Endometrial microvascular endothelial cells (primary cell): ENCODE results near the gene ALG12. TPM values are rescaled to one million over a fixed set of nuclear protein-coding genes. Genes with fewer than 3 reads are reported as not detected.

Source experiments
- in situ Hi-C: cut with HindIII; loops from 2 replicates; pipeline ENCODE4 v1.10.0; 2017; ENCODE audit warnings: low sequenced_read_pairs, low pct_unique_long_range_greater_than_20kb; ENCODE audit errors: inconsistent ontology term
- total RNA-seq: library from RNA; depleted of rRNA; stranded (reverse); fragments of >200 nt; gene quantifications from one replicate; pipeline ENCODE4 v1.2.3, GENCODE V29; 2015; ENCODE audit errors: inconsistent ontology term

Gene ALG12
- total RNA-seq, 1 donor from 2014 or later = 20.1 TPM

DNA sequence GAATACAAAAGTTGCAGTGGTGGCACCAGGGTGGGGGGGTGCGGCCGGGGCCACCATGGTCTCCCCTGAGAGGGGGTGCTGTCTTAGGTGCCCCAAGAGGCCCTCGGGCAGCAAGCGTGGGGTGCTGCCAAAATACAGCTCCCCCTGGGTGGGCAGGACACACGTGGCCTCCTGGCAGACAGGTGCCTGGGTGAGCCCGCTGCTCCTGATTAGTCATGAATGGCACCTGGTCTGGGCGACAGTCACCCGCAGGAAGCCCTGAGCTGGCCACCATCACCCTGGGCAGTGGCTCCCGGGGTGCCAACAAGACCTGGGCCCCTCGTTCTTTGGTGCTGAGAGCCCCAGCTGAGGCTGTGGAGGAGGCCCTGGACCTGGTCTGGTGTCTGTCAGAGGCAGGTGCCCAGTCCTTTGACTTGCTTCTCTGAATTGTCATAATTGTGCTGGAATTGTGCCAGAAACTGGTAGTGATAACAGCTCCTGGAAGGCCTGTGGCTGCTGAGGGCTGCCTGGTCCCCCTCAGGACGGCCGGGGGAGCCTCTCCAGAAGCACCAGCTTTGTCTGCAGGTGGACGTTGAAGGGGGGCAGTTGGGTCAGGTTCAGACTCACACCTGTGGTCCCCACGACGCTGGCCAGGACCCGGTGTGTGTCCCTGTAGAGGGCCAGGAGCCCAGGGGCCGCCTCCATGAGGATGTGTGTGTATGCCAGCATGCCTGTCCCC is 14.8 kb downstream of the ALG12 start:
- in situ Hi-C loops = loop anchor here (25.0 kb wide), 1 partner anchor 116 kb away; no protein-coding TSS in a partner anchor

DNA sequence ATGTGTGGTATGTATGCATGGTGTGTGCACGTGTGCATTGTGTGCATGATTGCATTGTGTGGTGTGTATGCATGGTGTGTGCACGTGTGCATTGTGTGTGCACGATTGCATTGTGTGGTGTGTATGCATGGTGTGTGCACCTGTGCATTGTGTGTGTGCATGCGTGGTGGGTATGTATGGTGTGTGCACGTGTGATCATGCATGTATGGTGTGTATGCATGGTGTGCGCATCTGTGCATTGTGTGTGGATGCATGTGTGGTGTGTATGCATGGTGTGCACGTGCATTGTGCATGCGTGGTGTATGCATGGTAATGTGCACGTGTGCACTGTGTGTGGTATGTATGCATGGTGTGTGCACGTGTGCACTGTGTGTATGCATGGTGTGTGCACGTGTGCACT is 16.8 kb downstream of the ALG12 start:
- in situ Hi-C loops = loop anchor here (25.0 kb wide), 1 partner anchor 114 kb away; no protein-coding TSS in a partner anchor

GRCh38 chr22:49900441-49901230 is 17.6 kb downstream of the ALG12 start:
- in situ Hi-C loops = loop anchor here (25.0 kb wide), 1 partner anchor 113 kb away; no protein-coding TSS in a partner anchor

- in situ Hi-C loops = no loop called here
These were observed 18.7 kb downstream of the ALG12 start for GRCh38 chr22:49899530-49899929.

DNA sequence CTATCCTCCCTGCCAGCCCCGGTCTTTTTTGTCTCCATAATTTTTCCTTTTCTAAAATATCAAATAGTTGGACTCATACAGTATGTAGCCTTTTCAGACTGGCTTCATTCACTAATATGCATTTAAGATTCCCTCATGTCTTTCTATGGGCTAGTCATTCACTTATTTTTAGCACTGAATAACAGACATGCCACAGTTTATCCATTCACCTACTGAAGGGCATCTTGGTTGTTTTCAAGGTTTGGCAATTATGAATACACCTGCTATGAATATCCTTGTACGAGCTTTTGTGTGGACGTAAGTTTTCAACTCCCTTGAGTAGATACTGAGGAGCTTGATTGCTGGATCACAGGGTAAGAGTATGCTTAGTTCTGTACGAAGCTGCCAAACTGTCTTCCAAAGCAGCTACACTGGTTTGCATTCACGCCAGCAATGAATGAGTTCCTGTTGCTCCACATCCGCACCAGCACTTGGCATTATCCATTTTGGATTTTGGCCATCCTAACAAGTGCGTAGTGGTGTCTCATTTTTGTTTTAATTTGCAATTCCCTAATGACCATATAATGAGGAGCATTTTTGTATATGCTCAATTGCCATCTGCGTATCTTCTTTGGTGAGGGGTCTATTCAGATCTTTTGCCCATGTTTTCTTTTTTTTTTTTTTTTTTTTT is 21.1 kb downstream of the ALG12 start:
- in situ Hi-C loops = no loop called here

DNA sequence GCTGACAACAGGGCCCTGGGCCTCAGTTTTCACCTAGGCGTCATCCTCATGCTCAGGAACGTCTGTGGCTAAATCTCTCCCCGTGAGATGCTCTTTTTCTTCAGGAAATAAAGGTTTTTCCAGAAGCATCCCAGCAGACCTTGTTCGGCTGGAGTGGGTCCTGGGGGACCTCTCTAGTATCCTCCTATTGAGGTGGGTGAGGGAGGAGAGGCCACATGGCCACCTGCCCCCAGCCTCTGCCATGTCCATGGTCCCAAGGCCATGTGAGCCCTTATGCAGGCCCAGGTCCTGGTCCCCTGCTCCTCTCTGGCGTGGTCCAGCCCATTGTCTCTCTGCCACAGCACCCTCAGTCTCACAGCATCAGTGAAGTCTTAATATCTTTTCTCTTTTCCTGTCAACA is 22.0 kb downstream of the ALG12 start:
- in situ Hi-C loops = no loop called here

DNA sequence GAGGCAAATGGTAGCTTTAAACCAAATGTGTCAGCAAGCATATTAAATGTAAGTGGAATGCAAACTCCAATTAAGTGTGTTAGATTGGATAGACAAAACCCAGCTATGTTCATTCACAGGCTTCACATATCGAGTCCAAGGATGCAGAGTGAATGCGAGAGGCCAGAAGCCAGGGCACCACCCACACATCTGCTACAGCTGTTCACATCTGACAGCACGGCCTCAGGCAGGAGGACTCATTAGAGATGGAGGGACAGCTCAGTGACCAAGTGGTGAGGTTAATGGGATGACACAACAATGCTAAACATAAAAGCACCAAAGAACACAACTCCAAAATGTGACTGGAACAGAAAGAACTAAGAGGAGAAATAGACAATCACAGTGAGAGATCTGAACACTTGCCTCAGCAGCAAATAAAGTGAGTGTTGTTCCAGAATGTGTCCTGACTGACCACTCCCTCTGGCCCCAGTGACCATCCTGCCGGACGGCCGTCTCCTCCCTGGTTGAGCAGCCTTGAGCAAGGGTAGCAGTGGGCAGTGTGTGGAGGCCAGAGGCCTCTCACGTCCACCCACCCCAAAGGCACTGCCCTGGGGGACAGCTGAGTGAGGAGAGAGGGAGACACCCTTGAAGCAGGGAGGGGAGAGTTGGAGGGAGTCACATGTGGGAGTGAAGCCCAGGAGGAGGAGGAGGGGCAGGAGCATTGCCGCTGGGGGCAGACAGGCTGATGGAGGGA is 23.8 kb downstream of the ALG12 start:
- in situ Hi-C loops = no loop called here

- in situ Hi-C loops = no loop called here
These were observed 25.2 kb downstream of the ALG12 start for GRCh38 chr22:49893025-49893424.

GRCh38 chr22:49892226-49892899 is 25.9 kb downstream of the ALG12 start:
- in situ Hi-C loops = no loop called here

DNA sequence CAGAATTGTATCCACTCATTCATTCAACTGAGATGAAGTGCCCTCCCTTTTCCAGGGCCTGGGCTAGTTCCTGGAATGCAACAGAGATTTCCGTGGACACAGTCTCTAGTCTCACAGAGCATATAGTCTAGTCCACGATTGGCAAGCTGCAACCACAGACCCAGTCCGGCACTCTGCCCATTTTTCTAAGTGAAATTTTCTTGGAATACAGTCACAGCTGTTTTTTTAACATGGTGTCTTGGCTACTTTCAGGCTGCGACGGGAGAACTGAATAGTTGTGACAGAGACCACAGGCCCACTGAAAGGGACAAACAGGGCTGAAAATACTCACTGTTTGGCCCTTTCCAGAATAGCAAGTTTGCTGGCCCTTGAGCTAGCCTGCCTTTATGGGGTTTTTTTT is 29.2 kb downstream of the ALG12 start:
- in situ Hi-C loops = no loop called here

GRCh38 chr22:49887702-49888101 is 30.5 kb downstream of the ALG12 start:
- in situ Hi-C loops = no loop called here

DNA sequence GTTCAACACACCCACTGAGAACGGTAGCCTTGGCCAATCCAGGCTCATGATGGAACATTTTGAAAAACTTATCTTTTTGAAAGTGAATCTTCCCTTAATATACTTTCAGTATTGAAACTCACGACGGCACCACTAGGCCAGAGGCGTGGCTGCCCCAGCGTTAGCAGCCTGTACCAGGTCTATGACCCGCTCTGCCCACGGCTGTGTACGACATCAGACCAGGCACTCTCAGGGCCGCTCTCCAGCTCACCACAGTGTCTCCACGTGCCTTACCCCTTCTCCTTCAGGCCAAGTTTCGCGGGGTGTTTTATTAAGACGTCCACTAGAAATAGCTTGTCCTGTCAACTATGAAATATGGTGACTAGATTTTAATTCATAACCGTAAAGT is 31.2 kb downstream of the ALG12 start:
- in situ Hi-C loops = no loop called here

GRCh38 chr22:49886346-49887063 is 31.7 kb downstream of the ALG12 start:
- in situ Hi-C loops = no loop called here

- in situ Hi-C loops = no loop called here
These were observed 32.4 kb downstream of the ALG12 start for GRCh38 chr22:49885881-49886280.

- in situ Hi-C loops = no loop called here
These were observed 33.0 kb downstream of the ALG12 start for GRCh38 chr22:49885281-49885680.

GRCh38 chr22:49884503-49885260 is 33.6 kb downstream of the ALG12 start:
- in situ Hi-C loops = no loop called here

GRCh38 chr22:49884075-49884474 is 34.2 kb downstream of the ALG12 start:
- in situ Hi-C loops = no loop called here
